Right lobe of liver (tissue), 4 donors: Measurements from ENCODE around the gene SPI1.

Experiments
- POLR2A ChIP-seq: fragments of 450-650 bp; IDR thresholded peaks from one replicate; pipeline ENCODE4 v1.6.1; 2017; ENCODE audit warnings: antibody characterized with exemption, mild to moderate bottlenecking
- TF ChIP-seq, protein P1 (sequence below), 4 donors: fragments of 200-600 bp in 3 of 4; fragments of 450-650 bp in 1 of 4; IDR thresholded peaks; one replicate each; pipeline versions ENCODE4 v1.5.1 to v1.8.0; 2016 to 2022; ENCODE audit warnings: antibody characterized with exemption in 4 of 4, mild to moderate bottlenecking in 2 of 4
- donor health status: DM: no; HTN: no; CAD: no.
- donor health status: DM: no; HTN: no; CAD: no.
- donor health status: DM: no; HTN: yes; CAD: no.

- no peak for TF ChIP-seq POLR2A
- TF ChIP-seq, protein P1, sequence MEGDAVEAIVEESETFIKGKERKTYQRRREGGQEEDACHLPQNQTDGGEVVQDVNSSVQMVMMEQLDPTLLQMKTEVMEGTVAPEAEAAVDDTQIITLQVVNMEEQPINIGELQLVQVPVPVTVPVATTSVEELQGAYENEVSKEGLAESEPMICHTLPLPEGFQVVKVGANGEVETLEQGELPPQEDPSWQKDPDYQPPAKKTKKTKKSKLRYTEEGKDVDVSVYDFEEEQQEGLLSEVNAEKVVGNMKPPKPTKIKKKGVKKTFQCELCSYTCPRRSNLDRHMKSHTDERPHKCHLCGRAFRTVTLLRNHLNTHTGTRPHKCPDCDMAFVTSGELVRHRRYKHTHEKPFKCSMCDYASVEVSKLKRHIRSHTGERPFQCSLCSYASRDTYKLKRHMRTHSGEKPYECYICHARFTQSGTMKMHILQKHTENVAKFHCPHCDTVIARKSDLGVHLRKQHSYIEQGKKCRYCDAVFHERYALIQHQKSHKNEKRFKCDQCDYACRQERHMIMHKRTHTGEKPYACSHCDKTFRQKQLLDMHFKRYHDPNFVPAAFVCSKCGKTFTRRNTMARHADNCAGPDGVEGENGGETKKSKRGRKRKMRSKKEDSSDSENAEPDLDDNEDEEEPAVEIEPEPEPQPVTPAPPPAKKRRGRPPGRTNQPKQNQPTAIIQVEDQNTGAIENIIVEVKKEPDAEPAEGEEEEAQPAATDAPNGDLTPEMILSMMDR (IDR thresholded peaks at IDR 0.05), result no peak
Observed at GRCh38 chr11:47403571-47403970, 25.2 kb upstream of the SPI1 start.
